Measurements from ENCODE around the gene TNF.
A peak's percentile ranks its signal among the peaks of the same experiment; 100 is the strongest.
"Not testable (repeated sequence)": the region's sequence is repeated elsewhere in the genome, so short reads cannot be mapped to it uniquely, and the experiment has no call there.

The TNF gene

GRCh38 chr6:31546339-31546957 is 28.9 kb upstream of the TNF start, which contains the start of gene ATP6V1G2:
ATP6V1G2 (minus strand) TSS chr6:31546608; CDS start chr6:31546559, 49 bp downstream.
- no peaks in the 10 kb centered on the region for H3K9me3 ChIP-seq (ENCODE audit: control insufficient read depth, low read length)
- peak within 1 kb of the TSS; percentile 84 for H3K4me3 ChIP-seq (ENCODE audit: low read length)
- peaks cover 23% of the 10 kb centered on the region for H3K36me3 ChIP-seq (ENCODE audit: control insufficient read depth, insufficient read depth, low read length, severe bottlenecking)
- H3K4me1 ChIP-seq (ENCODE audit: control insufficient read depth, insufficient read depth, low read length) = peaks cover 13% of the 10 kb centered on the region
- H3K9ac ChIP-seq (ENCODE audit: low read length) = peak within 1 kb of the TSS; percentile 91
- H3K27me3 ChIP-seq (replicated peaks; ENCODE audit: control insufficient read depth, insufficient read depth, low read length) = no peaks in the 10 kb centered on the region
- DNase-seq (ENCODE audit: low read depth) = peak; percentile 96

DNA sequence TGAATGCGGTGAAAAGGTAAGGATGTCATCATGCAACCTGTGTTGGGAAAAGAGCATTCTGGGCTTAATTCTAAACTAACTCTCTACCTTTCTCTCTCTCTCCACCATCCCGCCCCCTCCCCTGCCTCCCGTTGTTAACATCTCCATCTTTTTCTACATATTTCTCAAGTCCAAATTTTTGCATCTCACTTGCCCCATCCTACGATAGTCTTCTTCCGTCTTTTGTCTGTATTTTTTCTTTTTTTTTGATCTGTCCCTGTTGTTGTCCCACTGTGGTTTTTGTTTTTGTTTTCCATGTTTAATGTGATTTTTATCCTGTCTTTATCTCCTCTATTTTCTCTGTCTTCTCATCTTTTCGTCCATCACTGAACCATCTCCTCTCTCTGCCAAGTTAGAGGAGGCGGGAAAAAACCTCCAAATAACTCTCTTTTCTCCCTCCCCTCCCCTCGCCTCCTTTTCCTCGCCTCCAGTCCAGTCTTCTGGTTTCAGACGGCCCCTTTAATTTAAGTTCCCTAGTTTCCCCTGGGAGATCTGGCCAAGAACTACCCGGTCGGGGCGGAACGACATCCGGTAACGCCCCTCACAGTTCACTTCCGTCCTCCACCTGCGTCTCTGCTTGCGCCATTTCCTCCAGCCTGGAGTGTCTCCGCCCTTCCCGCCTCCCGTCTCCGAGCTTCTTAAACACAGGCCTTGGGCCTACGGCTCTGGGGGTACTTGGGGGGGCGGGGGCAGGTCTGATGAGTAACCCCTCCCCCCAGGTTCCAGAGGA is 28.2 kb upstream of the TNF start, which contains the start of gene NFKBIL1:
TSS of gene NFKBIL1 (plus strand) at position 651 of the 769 bp plus-strand sequence. CDS start at position 738, 87 bp downstream.
- H3K4me1 ChIP-seq (ENCODE audit: control insufficient read depth, insufficient read depth, low read length) = peaks cover 13% of the 10 kb centered on the region
- H3K4me3 ChIP-seq (ENCODE audit: low read length) = peak within 1 kb of the TSS; percentile 84
- peak within 1 kb of the TSS; percentile 91 for H3K9ac ChIP-seq (ENCODE audit: low read length)
- H3K36me3 ChIP-seq (ENCODE audit: control insufficient read depth, insufficient read depth, low read length, severe bottlenecking) = peaks cover 23% of the 10 kb centered on the region
- H3K9me3 ChIP-seq (ENCODE audit: control insufficient read depth, low read length) = no peaks in the 10 kb centered on the region
- H3K27me3 ChIP-seq (replicated peaks; ENCODE audit: control insufficient read depth, insufficient read depth, low read length) = no peaks in the 10 kb centered on the region
- DNase-seq (ENCODE audit: low read depth) = peak; percentile 99

GRCh38 chr6:31547727-31548543 is 27.4 kb upstream of the TNF start:
- H3K9me3 ChIP-seq (ENCODE audit: control insufficient read depth, low read length) = no peaks in the 10 kb centered on the region
- peaks cover 23% of the 10 kb centered on the region for H3K36me3 ChIP-seq (ENCODE audit: control insufficient read depth, insufficient read depth, low read length, severe bottlenecking)
- H3K4me1 ChIP-seq (ENCODE audit: control insufficient read depth, insufficient read depth, low read length) = peaks cover 13% of the 10 kb centered on the region
- no peak for DNase-seq (ENCODE audit: low read depth)
- H3K4me3 ChIP-seq (ENCODE audit: low read length) = peak overlapping the region; percentile 84
- peak overlapping the region; percentile 91 for H3K9ac ChIP-seq (ENCODE audit: low read length)
- H3K27me3 ChIP-seq (replicated peaks; ENCODE audit: control insufficient read depth, insufficient read depth, low read length) = no peaks in the 10 kb centered on the region

DNA sequence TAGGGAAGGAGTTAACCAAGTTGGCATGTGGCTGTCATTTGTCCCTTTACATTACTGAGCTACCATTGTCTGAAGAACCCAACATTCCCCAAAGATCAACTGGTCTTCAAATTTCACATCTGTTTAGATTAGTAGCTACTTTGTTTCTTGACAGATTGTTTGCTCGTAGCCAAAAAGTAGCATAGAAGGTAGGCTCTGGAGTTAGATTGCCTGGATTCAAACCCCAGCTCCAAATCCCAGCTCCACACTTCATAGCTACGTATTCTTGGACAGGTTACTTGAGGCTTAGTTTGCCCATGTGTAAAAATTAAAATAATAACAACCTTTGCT is 26.9 kb upstream of the TNF start:
- Histone ChIP-seq H3K4me1 (ENCODE audit: control insufficient read depth, insufficient read depth, low read length) (peaks cover 13% of the 10 kb centered on the region), H3K27me3 (replicated peaks; ENCODE audit: control insufficient read depth, insufficient read depth, low read length) (no peaks in the 10 kb centered on the region), H3K4me3 (ENCODE audit: low read length) (peak overlapping the region; percentile 84), H3K9ac (ENCODE audit: low read length) (peak overlapping the region; percentile 91), H3K36me3 (ENCODE audit: control insufficient read depth, insufficient read depth, low read length, severe bottlenecking) (peaks cover 29% of the 10 kb centered on the region), H3K9me3 (ENCODE audit: control insufficient read depth, low read length) (no peaks in the 10 kb centered on the region)
- no peak for DNase-seq (ENCODE audit: low read depth)

GRCh38 chr6:31551371-31551770 is 24.0 kb upstream of the TNF start:
- DNase-seq (ENCODE audit: low read depth) = peak; percentile 17
- peaks cover 13% of the 10 kb centered on the region for H3K4me1 ChIP-seq (ENCODE audit: control insufficient read depth, insufficient read depth, low read length)
- not testable (repeated sequence) for H3K9ac ChIP-seq (ENCODE audit: low read length); H3K9me3 ChIP-seq (ENCODE audit: control insufficient read depth, low read length); H3K27me3 ChIP-seq (replicated peaks; ENCODE audit: control insufficient read depth, insufficient read depth, low read length); H3K4me3 ChIP-seq (ENCODE audit: low read length)
- peaks cover 43% of the 10 kb centered on the region for H3K36me3 ChIP-seq (ENCODE audit: control insufficient read depth, insufficient read depth, low read length, severe bottlenecking)

DNA sequence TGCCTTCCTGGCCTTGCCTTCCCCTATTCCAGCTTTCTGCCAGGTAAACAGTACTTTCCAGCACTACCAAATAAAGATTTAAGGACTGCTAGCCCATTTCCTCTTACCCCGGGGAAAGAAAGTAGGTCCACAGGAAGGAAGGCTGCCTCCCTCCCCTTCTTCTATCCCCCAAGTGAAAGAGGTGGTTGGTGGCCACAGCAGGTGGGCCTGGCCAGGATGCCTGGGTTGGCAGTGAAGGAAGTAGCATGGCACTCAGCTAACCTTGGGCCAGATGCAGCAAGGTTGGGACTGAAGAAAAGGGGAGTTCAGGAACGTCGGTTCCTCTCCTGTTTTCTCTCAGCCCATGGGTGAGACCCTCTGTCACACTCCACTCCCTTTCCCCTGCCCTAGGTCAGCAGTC is 19.1 kb upstream of the TNF start:
- H3K4me3 ChIP-seq (ENCODE audit: low read length) = no peak overlapping the region
- no peak overlapping the region for H3K9ac ChIP-seq (ENCODE audit: low read length)
- H3K4me1 ChIP-seq (ENCODE audit: control insufficient read depth, insufficient read depth, low read length) = peaks cover 22% of the 10 kb centered on the region
- no peaks in the 10 kb centered on the region for H3K27me3 ChIP-seq (replicated peaks; ENCODE audit: control insufficient read depth, insufficient read depth, low read length)
- no peak for DNase-seq (ENCODE audit: low read depth)
- peaks cover 46% of the 10 kb centered on the region for H3K36me3 ChIP-seq (ENCODE audit: control insufficient read depth, insufficient read depth, low read length, severe bottlenecking)
- H3K9me3 ChIP-seq (ENCODE audit: control insufficient read depth, low read length) = no peaks in the 10 kb centered on the region

- no peaks in the 10 kb centered on the region for H3K27me3 ChIP-seq (replicated peaks; ENCODE audit: control insufficient read depth, insufficient read depth, low read length)
- no peak for DNase-seq (ENCODE audit: low read depth)
- no peak overlapping the region for H3K4me3 ChIP-seq (ENCODE audit: low read length)
- peaks cover 45% of the 10 kb centered on the region for H3K36me3 ChIP-seq (ENCODE audit: control insufficient read depth, insufficient read depth, low read length, severe bottlenecking)
- peaks cover 22% of the 10 kb centered on the region for H3K4me1 ChIP-seq (ENCODE audit: control insufficient read depth, insufficient read depth, low read length)
- H3K9me3 ChIP-seq (ENCODE audit: control insufficient read depth, low read length) = no peaks in the 10 kb centered on the region
- no peak overlapping the region for H3K9ac ChIP-seq (ENCODE audit: low read length)
Measured at GRCh38 chr6:31557443-31558317, 17.7 kb upstream of the TNF start.

- no peak for DNase-seq (ENCODE audit: low read depth)
- no peak overlapping the region for H3K4me3 ChIP-seq (ENCODE audit: low read length)
- no peak overlapping the region for H3K9ac ChIP-seq (ENCODE audit: low read length)
- H3K4me1 ChIP-seq (ENCODE audit: control insufficient read depth, insufficient read depth, low read length) = peaks cover 26% of the 10 kb centered on the region
- no peaks in the 10 kb centered on the region for H3K9me3 ChIP-seq (ENCODE audit: control insufficient read depth, low read length)
- no peaks in the 10 kb centered on the region for H3K27me3 ChIP-seq (replicated peaks; ENCODE audit: control insufficient read depth, insufficient read depth, low read length)
- H3K36me3 ChIP-seq (ENCODE audit: control insufficient read depth, insufficient read depth, low read length, severe bottlenecking) = peaks cover 42% of the 10 kb centered on the region
Measured at GRCh38 chr6:31558318-31558625, 17.1 kb upstream of the TNF start.

DNA sequence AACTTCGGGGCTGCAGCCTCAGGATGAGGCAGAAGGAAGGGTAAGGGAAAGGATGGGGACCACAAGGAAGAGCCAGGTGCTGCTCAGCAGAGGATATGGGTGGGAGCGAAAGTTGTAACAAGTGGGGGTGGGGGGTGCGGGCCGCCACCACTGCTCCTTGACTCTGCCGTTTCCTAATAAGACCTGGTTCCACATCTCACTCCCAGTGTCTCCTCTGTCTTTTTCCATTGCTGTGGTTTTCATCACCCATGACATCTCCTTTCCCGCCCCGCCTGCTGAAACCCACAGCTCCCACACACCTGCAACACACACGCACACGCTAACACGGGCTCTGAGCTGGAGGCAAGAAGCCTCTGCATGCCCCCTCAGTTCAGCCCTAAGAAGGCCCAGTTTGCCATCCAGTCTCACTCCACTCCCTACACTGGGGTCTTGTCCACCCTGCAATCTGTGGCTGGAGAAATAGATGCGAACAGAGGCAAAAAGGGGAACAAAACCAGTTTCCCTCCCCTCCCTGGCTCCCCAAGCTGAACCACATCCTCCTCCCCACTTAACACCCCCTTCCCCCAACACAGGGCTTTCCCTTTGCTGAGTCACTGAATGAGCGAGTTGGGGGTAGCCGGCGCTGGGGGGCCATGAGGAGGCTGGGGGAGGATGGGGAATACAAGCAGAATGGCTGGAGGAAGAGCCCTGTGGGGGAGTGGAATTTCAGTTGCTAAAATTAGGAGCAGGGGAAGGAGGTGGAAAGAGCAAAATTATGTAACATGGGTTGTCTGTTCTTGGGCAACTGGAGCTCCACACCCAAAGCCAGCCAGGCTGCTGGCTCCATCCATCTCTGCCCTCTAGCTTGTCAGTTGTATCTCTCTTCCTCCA is 16.5 kb upstream of the TNF start:
- no peak overlapping the region for H3K9ac ChIP-seq (ENCODE audit: low read length)
- peaks cover 31% of the 10 kb centered on the region for H3K4me1 ChIP-seq (ENCODE audit: control insufficient read depth, insufficient read depth, low read length)
- no peaks in the 10 kb centered on the region for H3K27me3 ChIP-seq (replicated peaks; ENCODE audit: control insufficient read depth, insufficient read depth, low read length)
- H3K9me3 ChIP-seq (ENCODE audit: control insufficient read depth, low read length) = no peaks in the 10 kb centered on the region
- H3K36me3 ChIP-seq (ENCODE audit: control insufficient read depth, insufficient read depth, low read length, severe bottlenecking) = peaks cover 39% of the 10 kb centered on the region
- DNase-seq (ENCODE audit: low read depth) = no peak
- H3K4me3 ChIP-seq (ENCODE audit: low read length) = no peak overlapping the region

- H3K9ac ChIP-seq (ENCODE audit: low read length) = no peak overlapping the region
- no peak for DNase-seq (ENCODE audit: low read depth)
- H3K36me3 ChIP-seq (ENCODE audit: control insufficient read depth, insufficient read depth, low read length, severe bottlenecking) = peaks cover 33% of the 10 kb centered on the region
Measured at GRCh38 chr6:31559606-31559957, 15.8 kb upstream of the TNF start.

More at GRCh38 chr6:31559606-31559957, 15.8 kb upstream of the TNF start:
- Histone ChIP-seq H3K9me3 (ENCODE audit: control insufficient read depth, low read length) (no peaks in the 10 kb centered on the region), H3K4me3 (ENCODE audit: low read length) (no peak overlapping the region), H3K4me1 (ENCODE audit: control insufficient read depth, insufficient read depth, low read length) (peaks cover 31% of the 10 kb centered on the region), H3K27me3 (replicated peaks; ENCODE audit: control insufficient read depth, insufficient read depth, low read length) (no peaks in the 10 kb centered on the region)

All from adipocyte (in vitro differentiated cells).